ENCODE results near the gene ATRAID.
"Not testable (repeated sequence)": the region's sequence is repeated elsewhere in the genome, so short reads cannot be mapped to it uniquely, and the experiment has no call there.

The ATRAID gene

DNA sequence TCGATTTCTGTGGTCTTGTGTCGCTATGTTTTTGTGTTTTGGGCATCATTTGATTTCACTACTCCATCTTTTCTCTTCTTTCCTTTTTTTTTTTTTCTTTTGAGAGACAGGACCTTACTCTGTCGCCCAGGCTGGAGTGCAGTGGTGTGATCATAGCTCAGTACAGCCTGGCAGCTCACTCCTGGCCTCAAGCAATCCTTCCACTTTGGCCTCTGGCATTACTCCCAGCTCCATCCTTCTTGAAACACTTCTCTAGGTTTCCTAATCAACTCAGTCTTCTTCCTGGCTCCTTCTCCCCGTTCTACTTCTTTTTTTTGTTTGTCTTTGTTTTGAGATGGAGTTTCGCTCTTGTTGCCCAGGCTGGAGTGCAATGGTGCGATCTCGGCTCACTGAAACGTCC lies 36.5 kb upstream of the ATRAID start:
- Histone ChIP-seq H3K27me3 (ENCODE audit: insufficient read depth, poor library complexity, severe bottlenecking) (peaks cover 4% of the 10 kb centered on the region), H3K4me3 (replicated peaks; ENCODE audit: insufficient read depth, low read length) (no peak overlapping the region), H3K27ac (replicated peaks) (no peak overlapping the region)
- TF ChIP-seq REST (IDR thresholded peaks at IDR 0.05; ENCODE audit: insufficient replicate concordance, low read depth): no peak
- no peak for TF ChIP-seq GABPA (IDR thresholded peaks at IDR 0.05; ENCODE audit: low read depth)
- no peak for TF ChIP-seq SPI1 (IDR thresholded peaks at IDR 0.05; ENCODE audit: borderline replicate concordance, low read depth)
- TF ChIP-seq CTCF (IDR thresholded peaks at IDR 0.05; ENCODE audit: insufficient read depth, low read length): no peak
- TF ChIP-seq POLR2AphosphoS5 (IDR thresholded peaks at IDR 0.05; ENCODE audit: low read depth): no peak
- DNase-seq (ENCODE audit: low read depth in 1 of 2, low spot score in 1 of 2): no peak

DNA sequence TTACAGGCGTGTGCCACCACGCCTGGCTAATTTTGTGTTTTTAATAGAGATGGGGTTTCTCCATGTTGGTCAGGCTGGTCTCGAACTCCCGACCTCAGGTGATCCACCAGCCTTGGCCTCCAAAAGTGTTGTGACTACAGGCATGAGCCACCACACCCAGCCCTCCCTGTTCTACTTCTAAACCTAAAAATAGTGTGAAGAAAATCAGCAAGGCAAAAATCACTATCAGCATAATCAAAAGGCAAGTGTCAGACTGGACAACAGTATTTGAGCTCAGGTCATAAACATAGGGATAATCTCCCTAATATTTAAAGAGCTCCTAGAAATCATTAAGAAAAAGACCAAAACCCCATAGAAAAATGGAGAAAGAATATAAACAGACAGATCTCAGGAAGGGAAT lies 36.1 kb upstream of the ATRAID start:
- not testable (repeated sequence) for H3K27me3 ChIP-seq (ENCODE audit: insufficient read depth, poor library complexity, severe bottlenecking); DNase-seq (ENCODE audit: low read depth in 1 of 2, low spot score in 1 of 2); H3K4me3 ChIP-seq (replicated peaks; ENCODE audit: insufficient read depth, low read length); H3K27ac ChIP-seq (replicated peaks)

DNA sequence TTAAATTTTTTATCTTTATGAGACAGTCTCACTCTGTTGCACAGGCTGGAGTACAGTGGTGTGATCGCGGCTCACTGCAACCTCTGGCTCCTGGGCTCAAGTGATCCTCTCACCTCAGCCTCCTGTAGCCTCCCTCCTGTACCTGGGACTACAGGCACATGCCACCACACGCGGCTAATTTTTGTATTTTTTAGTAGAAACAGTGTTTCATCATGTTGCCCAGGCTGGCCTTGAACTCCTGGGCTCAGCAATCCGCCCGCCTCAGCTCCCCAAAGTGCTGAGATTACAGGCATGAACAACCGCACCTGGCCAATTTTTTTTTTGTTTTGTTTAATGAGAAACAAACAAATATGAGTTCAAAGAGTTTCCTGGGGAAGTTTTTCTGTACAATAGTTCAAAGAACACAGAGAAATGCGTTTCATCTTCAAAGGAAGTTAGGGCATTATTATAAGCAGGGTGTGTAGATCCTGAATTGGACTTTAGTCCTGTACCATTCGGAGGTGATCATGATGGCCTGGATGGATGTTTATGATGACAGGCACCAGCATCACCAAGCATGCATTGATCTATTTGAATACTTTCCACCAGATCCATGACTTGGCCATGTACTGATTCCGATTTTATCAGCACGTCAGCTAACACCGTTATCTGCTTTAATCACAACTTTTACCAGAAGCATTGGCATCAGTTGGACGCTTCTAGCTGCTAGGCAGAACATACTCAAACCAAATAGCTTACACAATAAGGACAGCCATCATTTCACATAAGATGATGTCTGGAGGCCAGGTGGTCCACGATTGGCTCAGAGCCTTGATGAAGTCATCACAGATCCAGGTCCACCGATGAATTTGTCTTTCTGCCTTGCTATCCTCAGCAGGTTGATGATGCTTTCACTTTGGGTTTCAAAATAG lies 34.1 kb upstream of the ATRAID start:
- Histone ChIP-seq H3K4me3 (replicated peaks; ENCODE audit: insufficient read depth, low read length) (no peak overlapping the region), H3K27ac (replicated peaks) (no peak overlapping the region), H3K27me3 (ENCODE audit: insufficient read depth, poor library complexity, severe bottlenecking) (no peaks in the 10 kb centered on the region)
- no peak for TF ChIP-seq SPI1 (IDR thresholded peaks at IDR 0.05; ENCODE audit: borderline replicate concordance, low read depth)
- no peak for TF ChIP-seq CTCF (IDR thresholded peaks at IDR 0.05; ENCODE audit: insufficient read depth, low read length)
- TF ChIP-seq REST (IDR thresholded peaks at IDR 0.05; ENCODE audit: insufficient replicate concordance, low read depth): no peak
- TF ChIP-seq POLR2AphosphoS5 (IDR thresholded peaks at IDR 0.05; ENCODE audit: low read depth): no peak
- TF ChIP-seq GABPA (IDR thresholded peaks at IDR 0.05; ENCODE audit: low read depth): no peak
- no peak for DNase-seq (ENCODE audit: low read depth in 1 of 2, low spot score in 1 of 2)

DNA sequence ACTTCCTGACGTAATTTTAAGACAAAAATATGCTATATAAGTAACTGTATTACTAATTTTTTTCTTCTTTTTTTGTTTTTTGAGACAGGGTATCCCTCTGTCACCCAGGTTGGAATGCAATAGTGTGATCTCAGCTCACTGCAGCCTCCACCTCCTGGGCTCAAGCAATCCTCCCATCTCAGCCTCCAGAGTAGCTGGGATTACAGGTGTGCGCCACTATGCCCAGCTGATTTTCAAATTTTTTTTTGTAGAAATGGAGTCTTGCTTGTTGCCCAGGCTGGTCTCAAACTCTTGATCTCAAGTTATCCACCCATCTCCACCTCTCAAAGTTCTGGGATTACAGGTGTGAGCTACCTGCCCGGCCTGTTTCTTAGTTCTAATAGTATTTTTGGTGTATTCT lies 33.4 kb upstream of the ATRAID start:
- Histone ChIP-seq H3K27me3 (ENCODE audit: insufficient read depth, poor library complexity, severe bottlenecking) (no peaks in the 10 kb centered on the region), H3K27ac (replicated peaks) (no peak overlapping the region), H3K4me3 (replicated peaks; ENCODE audit: insufficient read depth, low read length) (no peak overlapping the region)
- no peak for DNase-seq (ENCODE audit: low read depth in 1 of 2, low spot score in 1 of 2)
- no peak for TF ChIP-seq CTCF (IDR thresholded peaks at IDR 0.05; ENCODE audit: insufficient read depth, low read length)
- no peak for TF ChIP-seq POLR2AphosphoS5 (IDR thresholded peaks at IDR 0.05; ENCODE audit: low read depth)
- TF ChIP-seq GABPA (IDR thresholded peaks at IDR 0.05; ENCODE audit: low read depth): no peak
- TF ChIP-seq SPI1 (IDR thresholded peaks at IDR 0.05; ENCODE audit: borderline replicate concordance, low read depth): no peak
- no peak for TF ChIP-seq REST (IDR thresholded peaks at IDR 0.05; ENCODE audit: insufficient replicate concordance, low read depth)
